OCI-LY1 (cell line): Measurements from ENCODE around the gene NUDT5.

Experiments
- H2AFZ ChIP-seq: fragments of 200-600 bp; sonication (generic), shearing (Covaris generic); 2 replicates; pipeline ENCODE4 v1.6.0; 2014; ENCODE audit warnings: antibody characterized with exemption, mild to moderate bottlenecking, low read length
- H3F3A ChIP-seq: fragments of 200-600 bp; sonication (generic), shearing (Covaris generic); 2 replicates; pipeline ENCODE4 v1.6.0; 2014; ENCODE audit warnings: mild to moderate bottlenecking, antibody characterized with exemption, low read length, moderate library complexity; ENCODE audit not compliant: insufficient read depth
- H3K27ac ChIP-seq: fragments of 200-600 bp; sonication (generic); 2 replicates; pipeline ENCODE4 v1.5.1; 2014; ENCODE audit warnings: low read length, mixed run types, mild to moderate bottlenecking, low read depth; ENCODE audit not compliant: poor library complexity, severe bottlenecking
- H3K27me3 ChIP-seq: fragments of 200-600 bp; sonication (generic); 2 replicates; pipeline ENCODE4 v1.6.0; 2014; ENCODE audit warnings: antibody characterized with exemption, mild to moderate bottlenecking, low read length, moderate library complexity; ENCODE audit not compliant: insufficient read depth
- H3K36me3 ChIP-seq: fragments of 200-600 bp; sonication (generic); 2 replicates; pipeline ENCODE4 v1.6.1; 2014; ENCODE audit warnings: mild to moderate bottlenecking, antibody characterized with exemption, low read length, moderate library complexity, mixed read lengths; ENCODE audit not compliant: insufficient read depth
- H3K4me1 ChIP-seq: fragments of 200-600 bp; sonication (generic); 2 replicates; pipeline ENCODE4 v1.5.1; 2014; ENCODE audit warnings: mild to moderate bottlenecking, low read length, moderate library complexity; ENCODE audit not compliant: insufficient read depth, severe bottlenecking
- H3K4me2 ChIP-seq: fragments of 200-600 bp; sonication (generic), shearing (Covaris generic); 2 replicates; pipeline ENCODE4 v1.6.1; 2014; ENCODE audit warnings: low read length
- H3K4me3 ChIP-seq: fragments of 200-600 bp; sonication (generic); 2 replicates; pipeline ENCODE4 v1.5.1; 2014; ENCODE audit warnings: low read length, low read depth, mild to moderate bottlenecking, mixed read lengths; ENCODE audit not compliant: poor library complexity, severe bottlenecking
- H3K79me2 ChIP-seq: fragments of 200-600 bp; shearing (Covaris generic); 2 replicates; pipeline ENCODE4 v1.6.1; 2016; ENCODE audit warnings: mixed run types, low read length, mixed read lengths; ENCODE audit not compliant: insufficient read depth
- H3K9ac ChIP-seq: fragments of 200-600 bp; sonication (generic), shearing (Covaris generic); 2 replicates; pipeline ENCODE4 v1.6.1; 2014; ENCODE audit warnings: mild to moderate bottlenecking, low read length, mixed read lengths
- H3K9me2 ChIP-seq: fragments of 200-600 bp; sonication (generic), shearing (Covaris generic); 2 replicates; pipeline ENCODE4 v1.6.1; 2014; ENCODE audit warnings: low read depth, mild to moderate bottlenecking, low read length, mixed read lengths
- H3K9me3 ChIP-seq: fragments of 200-600 bp; shearing (Covaris generic); 2 replicates; pipeline ENCODE4 v1.6.1; 2014; ENCODE audit warnings: low read length, mixed read lengths
- H4K20me1 ChIP-seq: fragments of 200-600 bp; sonication (generic), shearing (Covaris generic); 2 replicates; pipeline ENCODE4 v1.6.0; 2016; ENCODE audit warnings: mild to moderate bottlenecking, low read length; ENCODE audit not compliant: insufficient read depth
- CTCF ChIP-seq: fragments of 200-600 bp; sonication (generic), shearing (Covaris generic); IDR thresholded peaks from 2 replicates; pipeline ENCODE4 v1.5.1; 2017; ENCODE audit warnings: mild to moderate bottlenecking, antibody characterized with exemption, low read length, moderate library complexity, mixed read lengths
- EZH2 ChIP-seq: fragments of 200-600 bp; sonication (generic), shearing (Covaris generic); IDR thresholded peaks from 2 replicates; pipeline ENCODE4 v1.8.0; 2017; ENCODE audit warnings: borderline replicate concordance, mixed run types, mild to moderate bottlenecking, antibody characterized with exemption, low read length, moderate library complexity, mixed read lengths

NUDT5 gene

DNA sequence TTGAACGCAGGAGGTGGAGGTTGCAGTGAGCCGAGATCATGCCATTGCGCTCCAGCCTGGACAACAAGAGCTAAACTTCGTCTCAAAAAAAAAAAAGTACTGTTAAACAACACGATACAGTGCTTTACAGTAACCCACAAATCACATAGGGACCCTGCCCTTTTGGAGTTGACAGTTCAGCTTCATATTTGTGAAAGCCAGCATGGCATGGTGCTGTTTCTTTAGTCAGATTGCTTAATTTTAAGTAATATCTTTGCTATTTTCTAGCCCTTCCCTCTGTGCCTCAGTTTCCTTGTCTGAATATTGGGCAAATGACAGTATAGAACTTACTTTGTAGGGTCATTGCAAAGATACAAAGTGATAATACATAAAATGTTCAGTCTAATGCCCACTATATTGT is 5.2 kb upstream of the NUDT5 start:
- Histone ChIP-seq H3K79me2 (peaks cover 69% of the 10 kb centered on the region), H3K4me2 (no peak overlapping the region), H2AFZ (no peak overlapping the region), H3K4me3 (no peak overlapping the region), H3K4me1 (peaks cover 19% of the 10 kb centered on the region), H3K27ac (no peak overlapping the region), H3K9ac (no peak overlapping the region), H3F3A (no peaks in the 10 kb centered on the region), H4K20me1 (no peaks in the 10 kb centered on the region), H3K9me3 (no peaks in the 10 kb centered on the region), H3K36me3 (peaks cover 68% of the 10 kb centered on the region), H3K27me3 (no peaks in the 10 kb centered on the region), H3K9me2 (no peaks in the 10 kb centered on the region)
- TF ChIP-seq EZH2, result no peak
- TF ChIP-seq CTCF, result no peak

DNA sequence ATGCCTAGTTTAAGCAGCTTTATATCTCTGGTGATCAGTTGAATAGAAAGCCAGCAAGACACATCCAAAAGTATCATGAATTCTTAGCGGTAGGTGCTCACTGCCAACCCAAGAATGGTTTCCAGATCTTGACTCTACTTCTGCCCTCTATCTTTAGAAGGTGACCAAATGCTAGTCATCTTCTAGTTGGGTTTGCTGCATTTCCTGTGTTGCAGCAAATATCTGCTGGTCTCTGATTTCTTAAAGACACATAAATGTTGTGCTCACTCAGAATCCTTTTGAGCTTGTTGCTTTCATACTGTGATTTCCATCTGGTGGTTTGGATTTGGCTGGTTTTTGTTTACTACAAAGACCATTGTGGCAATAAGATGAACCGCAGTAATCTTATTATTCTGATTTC is 2.5 kb upstream of the NUDT5 start:
- no peaks in the 10 kb centered on the region for H3F3A ChIP-seq
- TF ChIP-seq EZH2 (no peak), CTCF (no peak)
- no peaks in the 10 kb centered on the region for H3K9me2 ChIP-seq
- no peaks in the 10 kb centered on the region for H3K27me3 ChIP-seq
- H3K36me3 ChIP-seq, result peaks cover 42% of the 10 kb centered on the region
- H3K9ac ChIP-seq, result 0 out of 2 replicates have a peak overlapping the region, but pooled peaks have one; percentile 0
- peak overlapping the region; percentile 98 for H3K4me3 ChIP-seq
- H3K4me2 ChIP-seq, result peak overlapping the region; percentile 60
- peaks cover 36% of the 10 kb centered on the region for H3K4me1 ChIP-seq
- H3K9me3 ChIP-seq, result no peaks in the 10 kb centered on the region
- peaks cover 75% of the 10 kb centered on the region for H3K79me2 ChIP-seq
- H4K20me1 ChIP-seq, result no peaks in the 10 kb centered on the region
- no peak overlapping the region for H2AFZ ChIP-seq
- no peak overlapping the region for H3K27ac ChIP-seq

DNA sequence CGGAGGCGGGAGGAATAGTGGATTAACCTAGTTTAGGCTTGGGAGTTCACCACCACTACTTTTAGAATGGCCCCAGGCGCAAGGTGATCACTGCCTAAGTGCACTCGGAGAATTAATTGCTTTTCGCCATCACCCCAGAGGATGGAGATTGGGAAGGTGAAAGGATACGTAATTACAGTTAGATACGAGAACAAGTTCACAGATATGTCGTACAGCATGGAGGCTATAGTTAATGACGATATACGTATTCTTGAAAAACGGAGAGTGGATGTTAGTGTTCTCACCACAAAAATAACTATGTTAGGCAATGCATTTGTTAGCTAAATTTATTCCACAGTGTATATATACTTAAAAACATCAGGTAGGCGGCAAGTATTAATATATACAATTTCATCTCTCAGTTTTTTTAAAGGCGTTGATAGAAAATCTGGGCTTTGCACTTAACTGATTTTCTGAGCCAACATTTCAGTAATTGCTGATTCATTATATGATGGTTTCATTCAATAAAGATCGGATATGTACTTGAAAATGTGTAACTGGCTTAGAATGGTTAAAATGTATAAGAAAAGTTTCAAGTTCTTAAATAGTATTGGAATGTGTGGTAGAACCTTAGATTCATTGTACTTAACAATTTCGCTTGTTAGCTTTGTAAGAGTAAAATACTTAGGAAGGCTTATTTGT is 980 bp upstream of the NUDT5 start:
- peak overlapping the region; percentile 94 for H3K4me2 ChIP-seq
- H3K27ac ChIP-seq, result peak overlapping the region; percentile 80
- H3K36me3 ChIP-seq, result peaks cover 38% of the 10 kb centered on the region
- H3K4me1 ChIP-seq, result peaks cover 37% of the 10 kb centered on the region
- no peak overlapping the region for H2AFZ ChIP-seq
- H3K9me2 ChIP-seq, result no peaks in the 10 kb centered on the region
- no peaks in the 10 kb centered on the region for H3K27me3 ChIP-seq
- no peaks in the 10 kb centered on the region for H4K20me1 ChIP-seq
- no peaks in the 10 kb centered on the region for H3F3A ChIP-seq
- peak overlapping the region; percentile 98 for H3K4me3 ChIP-seq
- H3K9ac ChIP-seq, result peak overlapping the region; percentile 99
- H3K79me2 ChIP-seq, result peaks cover 80% of the 10 kb centered on the region
- no peaks in the 10 kb centered on the region for H3K9me3 ChIP-seq
- TF ChIP-seq CTCF (no peak), EZH2 (no peak)
